ENCODE measurements around the gene CCL26.
"Not testable (repeated sequence)": the region's sequence is repeated elsewhere in the genome, so short reads cannot be mapped to it uniquely, and the experiment has no call there.

Gene CCL26

GRCh38 chr7:75776295-75776971 lies 4.4 kb upstream of the CCL26 start:
- peak; percentile 77 for DNase-seq (ENCODE audit: low read depth, low spot score)
- ChIA-PET POLR2A (no interaction called here), CTCF (interaction anchor here (1.5 to 1.8 kb wide), 2 partner anchors 14 to 244 kb away, joined by 6 to 8 read pairs; no protein-coding TSS in a partner anchor)
- no peak for TF ChIP-seq CTCF (IDR thresholded peaks at IDR 0.05; ENCODE audit: insufficient read depth, low read length, missing control alignments)
- H3K4me3 ChIP-seq (ENCODE audit: low read depth, low read length): no peak overlapping the region

- CTCF ChIA-PET: interaction anchor here (1.3 kb wide), 1 partner anchor 11 kb away, joined by 4 read pairs; no protein-coding TSS in a partner anchor
- DNase-seq (ENCODE audit: low read depth, low spot score); H3K4me3 ChIP-seq (ENCODE audit: low read depth, low read length); POLR2A ChIA-PET: not testable (repeated sequence)
These were observed 1.9 kb upstream of the CCL26 start for GRCh38 chr7:75773958-75774357.

GRCh38 chr7:75771224-75771623 lies 787 bp downstream of the CCL26 start:
- no peak overlapping the region for H3K4me3 ChIP-seq (ENCODE audit: low read depth, low read length)
- no peak for DNase-seq (ENCODE audit: low read depth, low spot score)
- POLR2A ChIA-PET: no interaction called here
- no peak for TF ChIP-seq CTCF (IDR thresholded peaks at IDR 0.05; ENCODE audit: insufficient read depth, low read length, missing control alignments)
- CTCF ChIA-PET: interaction anchor here (1.3 to 2.0 kb wide), 4 partner anchors 9 to 249 kb away, joined by 3 to 15 read pairs (median 6); no protein-coding TSS in a partner anchor

- CTCF ChIA-PET: interaction anchor here (0.6 to 2.3 kb wide), 32 partner anchors 9 to 690 kb away, joined by 3 to 15 read pairs (median 4); no protein-coding TSS in a partner anchor
- TF ChIP-seq CTCF (IDR thresholded peaks at IDR 0.05; ENCODE audit: insufficient read depth, low read length, missing control alignments): peak; percentile 69
- H3K4me3 ChIP-seq (ENCODE audit: low read depth, low read length): no peak overlapping the region
- DNase-seq (ENCODE audit: low read depth, low spot score): no peak
- POLR2A ChIA-PET: no interaction called here
These were observed 9.6 kb downstream of the CCL26 start for GRCh38 chr7:75762350-75762917.

GRCh38 chr7:75761801-75762200 lies 10.2 kb downstream of the CCL26 start:
- DNase-seq (ENCODE audit: low read depth, low spot score); POLR2A ChIA-PET; H3K4me3 ChIP-seq (ENCODE audit: low read depth, low read length): not testable (repeated sequence)
- CTCF ChIA-PET: interaction anchor here (0.6 to 2.3 kb wide), 28 partner anchors 8 to 689 kb away, joined by 3 to 15 read pairs (median 4); no protein-coding TSS in a partner anchor

- no peak for TF ChIP-seq CTCF (IDR thresholded peaks at IDR 0.05; ENCODE audit: insufficient read depth, low read length, missing control alignments)
- ChIA-PET POLR2A (interaction anchor here (1.3 kb wide), 1 partner anchor 231 kb away, joined by 5 read pairs; no protein-coding TSS in a partner anchor), CTCF (interaction anchor here (0.7 to 3.0 kb wide), 4 partner anchors 13 to 228 kb away, joined by 3 to 11 read pairs (median 3); no protein-coding TSS in a partner anchor)
These were observed 13.5 kb downstream of the CCL26 start for GRCh38 chr7:75758491-75758890.

GRCh38 chr7:75757860-75758259 lies 14.2 kb downstream of the CCL26 start:
- ChIA-PET CTCF (interaction anchor here (0.8 to 3.0 kb wide), 3 partner anchors 157 to 227 kb away, joined by 3 to 11 read pairs (median 3); no protein-coding TSS in a partner anchor), POLR2A (no interaction called here)
- no peak for DNase-seq (ENCODE audit: low read depth, low spot score)
- TF ChIP-seq CTCF (IDR thresholded peaks at IDR 0.05; ENCODE audit: insufficient read depth, low read length, missing control alignments): no peak
- H3K4me3 ChIP-seq (ENCODE audit: low read depth, low read length): no peak overlapping the region

More at GRCh38 chr7:75758491-75758890, 13.5 kb downstream of the CCL26 start:
- H3K4me3 ChIP-seq (ENCODE audit: low read depth, low read length): no peak overlapping the region
- no peak for DNase-seq (ENCODE audit: low read depth, low spot score)

Data from AG04449 (cell line).